IMR-90 (cell line): Measurements from ENCODE around the gene KATNB1. TPM values are rescaled to one million over a fixed set of nuclear protein-coding genes. Genes with fewer than 3 reads are reported as not detected.

Experiments used
- CTCF ChIP-seq: conservative IDR thresholded peaks from 2 replicates; pipeline ENCODE4 v1.5.1; 2012; ENCODE audit warnings: mild to moderate bottlenecking, low read depth, low read length, improper control_type of control experiment
- polyA plus RNA-seq, 3 experiments: library from polyadenylated mRNA; depleted of rRNA; stranded (reverse); fragments of >200 nt; gene quantifications; 2 replicates each; pipeline ENCODE4 v1.2.3, GENCODE V29; 2012; ENCODE audit warnings: low replicate concordance in 1 of 3
- total RNA-seq: library from RNA; depleted of rRNA; stranded (reverse); fragments of >200 nt; gene quantifications from 2 replicates; pipeline ENCODE4 v1.2.3, GENCODE V29; 2012

KATNB1 gene
- total and polyA plus RNA-seq, 2 of the 4 experiments (the other 2 are of a cell fraction): 10.9 to 23.5 TPM

- TF ChIP-seq CTCF: no peak
Observed at GRCh38 chr16:57734925-57735754, 430 bp upstream of the KATNB1 start (continued).
